Lower lobe of right lung (tissue), 2 donors: ENCODE results near the gene CELSR2. TPM values are rescaled to one million over a fixed set of nuclear protein-coding genes. Genes with fewer than 3 reads are reported as not detected.

ENCODE experiments used
- ATAC-seq, 2 donors: fragments of 200-7000 bp; cut with Tn5 transposase; one replicate each; pipeline ENCODE4 v1.9.1; 2020 to 2022; ENCODE audit warnings: mild to moderate bottlenecking in 2 of 2, moderate library complexity in 2 of 2
- DNase-seq: peaks from one replicate; pipeline ENCODE4 v3.0.0-alpha.2; 2020
- H3K27ac ChIP-seq: fragments of 200-600 bp; one replicate; pipeline ENCODE4 v1.8.0; 2022
- H3K27me3 ChIP-seq: fragments of 200-600 bp; one replicate; pipeline ENCODE4 v1.8.0; 2022; ENCODE audit warnings: low read depth
- H3K36me3 ChIP-seq: fragments of 200-600 bp; one replicate; pipeline ENCODE4 v1.8.0; 2022; ENCODE audit warnings: mild to moderate bottlenecking
- H3K4me1 ChIP-seq: fragments of 200-600 bp; one replicate; pipeline ENCODE4 v1.8.0; 2022
- H3K4me3 ChIP-seq: fragments of 200-600 bp; one replicate; pipeline ENCODE4 v1.8.0; 2022; ENCODE audit warnings: mild to moderate bottlenecking
- H3K9me3 ChIP-seq: fragments of 200-600 bp; one replicate; pipeline ENCODE4 v1.8.0; 2022
- CTCF ChIP-seq: fragments of 200-600 bp; IDR thresholded peaks from one replicate; pipeline ENCODE4 v1.8.0; 2022; ENCODE audit warnings: antibody characterized with exemption, mild to moderate bottlenecking
- intact Hi-C: fragments of 100-400 bp; cut with DNase I; formaldehyde crosslinking; loops from one replicate; pipeline ENCODE4 v1.11.0; 2022
- total RNA-seq: library from RNA; stranded (reverse); fragmentation: NEBNext Ultra II Directional; extraction: Animal tissue kit (Norgen Biotek cat#: 25700); gene quantifications from one replicate; pipeline ENCODE4 v1.2.1, GENCODE V29; 2021
- donor health status: DM: no; HTN: yes; CAD: no; lungs with severe emphysema.

Gene CELSR2
- total RNA-seq, 1 donor from 2014 or later = 7.2 TPM

- Histone ChIP-seq H3K27me3 (no peaks in the 10 kb centered on the region), H3K9me3 (no peaks in the 10 kb centered on the region), H3K4me1 (no peaks in the 10 kb centered on the region), H3K4me3 (no peak overlapping the region), H3K36me3 (peaks cover 97% of the 10 kb centered on the region), H3K27ac (no peak overlapping the region)
- intact Hi-C loops = no loop called here
- ATAC-seq = no peak
- no peak for TF ChIP-seq CTCF
- DNase-seq = no peak
Observed at GRCh38 chr1:109322974-109323373, 73.6 kb downstream of the CELSR2 start.

Other genes with a start within 250 kb of the CELSR2 start
- 14.3 TPM for gene WDR47, start 207.4 kb upstream of the CELSR2 start, total RNA-seq
- gene TAF13, start 173.5 kb upstream of the CELSR2 start, total RNA-seq = 38.8 TPM
- gene TMEM167B, start 158.8 kb upstream of the CELSR2 start, total RNA-seq = 45.9 TPM
- gene ELAPOR1, start 135.4 kb upstream of the CELSR2 start, total RNA-seq = 24.4 TPM
- 188 TPM for gene SARS1, start 35.6 kb upstream of the CELSR2 start, total RNA-seq
- 4.2 TPM for gene PSRC1, start 33.6 kb downstream of the CELSR2 start, total RNA-seq
- 2.8 TPM for gene MYBPHL, start 57.5 kb downstream of the CELSR2 start, total RNA-seq
- 178 TPM for gene SORT1, start 148.4 kb downstream of the CELSR2 start, total RNA-seq
- 55.4 TPM for gene PSMA5, start 176.9 kb downstream of the CELSR2 start, total RNA-seq
- 1.5 TPM for gene SYPL2, start 217.0 kb downstream of the CELSR2 start, total RNA-seq
- gene ATXN7L2, start 234.4 kb downstream of the CELSR2 start, total RNA-seq = 3.8 TPM
- 15.1 TPM for gene CYB561D1, start 244.6 kb downstream of the CELSR2 start, total RNA-seq